ENCODE results near the gene CYB5A.

The CYB5A gene

GRCh38 chr18:74241426-74241825, 50.3 kb downstream of the CYB5A start:
- no peak for DNase-seq
- in situ Hi-C loops (cut with HindIII; ENCODE audit: low pct_ligation_motif_present, low sequenced_read_pairs) = no loop called here
- H3K36me3 ChIP-seq (replicated peaks) = no peaks in the 10 kb centered on the region
- no peaks in the 10 kb centered on the region for H3K27me3 ChIP-seq (replicated peaks)
- no peak overlapping the region for H3K27ac ChIP-seq
- H3K4me3 ChIP-seq (ENCODE audit: low read depth, low read length) = no peak overlapping the region
- no peak for TF ChIP-seq CTCF (IDR thresholded peaks at IDR 0.05; ENCODE audit: low read depth, low read length, missing control alignments)

GRCh38 chr18:74239567-74239966, 52.2 kb downstream of the CYB5A start:
- Histone ChIP-seq H3K27me3 (replicated peaks) (no peaks in the 10 kb centered on the region), H3K4me3 (ENCODE audit: low read depth, low read length) (no peak overlapping the region), H3K27ac (no peak overlapping the region), H3K36me3 (replicated peaks) (no peaks in the 10 kb centered on the region)
- in situ Hi-C loops (cut with HindIII; ENCODE audit: low pct_ligation_motif_present, low sequenced_read_pairs) = no loop called here
- TF ChIP-seq CTCF (IDR thresholded peaks at IDR 0.05; ENCODE audit: low read depth, low read length, missing control alignments) = no peak
- DNase-seq = no peak

GRCh38 chr18:74234326-74235171, 57.2 kb downstream of the CYB5A start:
- TF ChIP-seq CTCF (IDR thresholded peaks at IDR 0.05; ENCODE audit: low read depth, low read length, missing control alignments) = no peak
- in situ Hi-C loops (cut with HindIII; ENCODE audit: low pct_ligation_motif_present, low sequenced_read_pairs) = no loop called here
- DNase-seq = peak; percentile 90
- H3K27ac ChIP-seq = peak overlapping the region; percentile 77
- no peaks in the 10 kb centered on the region for H3K36me3 ChIP-seq (replicated peaks)
- H3K27me3 ChIP-seq (replicated peaks) = no peaks in the 10 kb centered on the region
- no peak overlapping the region for H3K4me3 ChIP-seq (ENCODE audit: low read depth, low read length)

GRCh38 chr18:74233933-74234325, 57.8 kb downstream of the CYB5A start:
- Histone ChIP-seq H3K27me3 (replicated peaks) (no peaks in the 10 kb centered on the region), H3K4me3 (ENCODE audit: low read depth, low read length) (no peak overlapping the region), H3K27ac (peak overlapping the region; percentile 77), H3K36me3 (replicated peaks) (no peaks in the 10 kb centered on the region)
- DNase-seq = no peak
- in situ Hi-C loops (cut with HindIII; ENCODE audit: low pct_ligation_motif_present, low sequenced_read_pairs) = no loop called here
- no peak for TF ChIP-seq CTCF (IDR thresholded peaks at IDR 0.05; ENCODE audit: low read depth, low read length, missing control alignments)

GRCh38 chr18:74230922-74231714, 60.6 kb downstream of the CYB5A start:
- H3K27me3 ChIP-seq (replicated peaks) = no peaks in the 10 kb centered on the region
- in situ Hi-C loops (cut with HindIII; ENCODE audit: low pct_ligation_motif_present, low sequenced_read_pairs) = no loop called here
- no peak for TF ChIP-seq CTCF (IDR thresholded peaks at IDR 0.05; ENCODE audit: low read depth, low read length, missing control alignments)
- H3K27ac ChIP-seq = no peak overlapping the region
- H3K4me3 ChIP-seq (ENCODE audit: low read depth, low read length) = no peak overlapping the region
- H3K36me3 ChIP-seq (replicated peaks) = no peaks in the 10 kb centered on the region
- DNase-seq = no peak

All from brain microvascular endothelial cell (primary cell).